HT1080 (cell line): Measurements from ENCODE around the gene SRCAP. TPM values are rescaled to one million over a fixed set of nuclear protein-coding genes. Genes with fewer than 3 reads are reported as not detected.
"Not testable (repeated sequence)": the region's sequence is repeated elsewhere in the genome, so short reads cannot be mapped to it uniquely, and the experiment has no call there.

Experiments
- DNase-seq: peaks from one replicate; pipeline ENCODE4 v3.0.0-alpha.2; 2015; ENCODE audit warnings: low read depth
- total RNA-seq: library from RNA; depleted of rRNA; stranded (reverse); fragments of >200 nt; shearing (Covaris generic); gene quantifications from 2 replicates; pipeline ENCODE4 v1.2.3, GENCODE V29; 2014

Gene SRCAP
- total RNA-seq, 1 experiment from 2014 or later: 22.9 TPM

GRCh38 chr16:30663820-30664219 lies 35.2 kb upstream of the SRCAP start:
- no peak for DNase-seq

GRCh38 chr16:30664616-30665109 lies 34.3 kb upstream of the SRCAP start:
- no peak for DNase-seq

- no peak for DNase-seq
Observed at GRCh38 chr16:30665155-30665829, 33.7 kb upstream of the SRCAP start.

- no peak for DNase-seq
Observed at GRCh38 chr16:30665830-30666190, 33.2 kb upstream of the SRCAP start.

- DNase-seq: no peak
Observed at GRCh38 chr16:30666681-30667080, 32.3 kb upstream of the SRCAP start.

GRCh38 chr16:30667361-30667905 lies 31.5 kb upstream of the SRCAP start:
- no peak for DNase-seq

- no peak for DNase-seq
Observed at GRCh38 chr16:30668393-30668792, 30.6 kb upstream of the SRCAP start.

- no peak for DNase-seq
Observed at GRCh38 chr16:30669026-30669902, 29.7 kb upstream of the SRCAP start.

GRCh38 chr16:30669903-30670824 lies 28.8 kb upstream of the SRCAP start:
- no peak for DNase-seq

- DNase-seq: no peak
Observed at GRCh38 chr16:30675143-30675542, 23.8 kb upstream of the SRCAP start.

GRCh38 chr16:30677931-30678585 lies 20.9 kb upstream of the SRCAP start:
- no peak for DNase-seq

GRCh38 chr16:30678586-30678970 lies 20.4 kb upstream of the SRCAP start:
- DNase-seq: no peak

- DNase-seq: no peak
Observed at GRCh38 chr16:30680326-30680725, 18.6 kb upstream of the SRCAP start.

GRCh38 chr16:30688701-30689100 lies 10.3 kb upstream of the SRCAP start:
- no peak for DNase-seq

GRCh38 chr16:30691907-30692306 lies 7.1 kb upstream of the SRCAP start:
- no peak for DNase-seq

GRCh38 chr16:30692396-30693064 lies 6.4 kb upstream of the SRCAP start:
- DNase-seq: no peak

- no peak for DNase-seq
Observed at GRCh38 chr16:30694926-30695693, 3.9 kb upstream of the SRCAP start.

GRCh38 chr16:30696646-30697045 lies 2.3 kb upstream of the SRCAP start:
- not testable (repeated sequence) for DNase-seq
